DOHH2 (cell line): Measurements from ENCODE around the gene MS4A15.

Source experiments
- CTCF ChIP-seq: fragments of 200-600 bp; sonication (generic); IDR thresholded peaks from one replicate; pipeline ENCODE4 v1.5.1; 2014; ENCODE audit warnings: antibody characterized with exemption, mild to moderate bottlenecking, low read depth, low read length; ENCODE audit not compliant: poor library complexity, severe bottlenecking
- EZH2phosphoT487 ChIP-seq: fragments of 200-600 bp; sonication (generic); IDR thresholded peaks from 2 replicates; pipeline ENCODE4 v1.6.1; 2017; ENCODE audit warnings: borderline replicate concordance, mild to moderate bottlenecking, antibody characterized with exemption, low read length, moderate library complexity, mixed read lengths

GRCh38 chr11:60717956-60718355, 38.7 kb upstream of the MS4A15 start:
- no peak for TF ChIP-seq CTCF
- no peak for TF ChIP-seq EZH2phosphoT487
